ENCODE results near the gene SORL1-AS1.

The SORL1-AS1 gene

GRCh38 chr11:121435551-121436511, 16.9 kb downstream of the SORL1-AS1 start:
- Histone ChIP-seq H3K36me3 (no peaks in the 10 kb centered on the region), H3K9me3 (no peaks in the 10 kb centered on the region), H3K4me3 (ENCODE audit: low read depth, low read length) (no peak overlapping the region), H3K27me3 (no peaks in the 10 kb centered on the region), H3K4me1 (no peaks in the 10 kb centered on the region)
- DNase-seq: no peak
- TF ChIP-seq, protein P1, sequence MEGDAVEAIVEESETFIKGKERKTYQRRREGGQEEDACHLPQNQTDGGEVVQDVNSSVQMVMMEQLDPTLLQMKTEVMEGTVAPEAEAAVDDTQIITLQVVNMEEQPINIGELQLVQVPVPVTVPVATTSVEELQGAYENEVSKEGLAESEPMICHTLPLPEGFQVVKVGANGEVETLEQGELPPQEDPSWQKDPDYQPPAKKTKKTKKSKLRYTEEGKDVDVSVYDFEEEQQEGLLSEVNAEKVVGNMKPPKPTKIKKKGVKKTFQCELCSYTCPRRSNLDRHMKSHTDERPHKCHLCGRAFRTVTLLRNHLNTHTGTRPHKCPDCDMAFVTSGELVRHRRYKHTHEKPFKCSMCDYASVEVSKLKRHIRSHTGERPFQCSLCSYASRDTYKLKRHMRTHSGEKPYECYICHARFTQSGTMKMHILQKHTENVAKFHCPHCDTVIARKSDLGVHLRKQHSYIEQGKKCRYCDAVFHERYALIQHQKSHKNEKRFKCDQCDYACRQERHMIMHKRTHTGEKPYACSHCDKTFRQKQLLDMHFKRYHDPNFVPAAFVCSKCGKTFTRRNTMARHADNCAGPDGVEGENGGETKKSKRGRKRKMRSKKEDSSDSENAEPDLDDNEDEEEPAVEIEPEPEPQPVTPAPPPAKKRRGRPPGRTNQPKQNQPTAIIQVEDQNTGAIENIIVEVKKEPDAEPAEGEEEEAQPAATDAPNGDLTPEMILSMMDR (IDR thresholded peaks at IDR 0.05; ENCODE audit: low read depth, low read length): no peak

- Histone ChIP-seq H3K4me1 (no peaks in the 10 kb centered on the region), H3K27me3 (no peaks in the 10 kb centered on the region), H3K9me3 (no peaks in the 10 kb centered on the region), H3K4me3 (ENCODE audit: low read depth, low read length) (no peak overlapping the region), H3K36me3 (no peaks in the 10 kb centered on the region)
- TF ChIP-seq, protein P1 (IDR thresholded peaks at IDR 0.05; ENCODE audit: low read depth, low read length): no peak
- no peak for DNase-seq
These were observed 17.6 kb downstream of the SORL1-AS1 start for GRCh38 chr11:121435132-121435531.

GRCh38 chr11:121431820-121432526, 20.8 kb downstream of the SORL1-AS1 start:
- TF ChIP-seq, protein P1 (IDR thresholded peaks at IDR 0.05; ENCODE audit: low read depth, low read length): no peak

GRCh38 chr11:121429556-121429955, 23.2 kb downstream of the SORL1-AS1 start:
- no peak for DNase-seq
- Histone ChIP-seq H3K4me3 (ENCODE audit: low read depth, low read length) (no peak overlapping the region), H3K27me3 (no peaks in the 10 kb centered on the region), H3K9me3 (no peaks in the 10 kb centered on the region), H3K36me3 (no peaks in the 10 kb centered on the region), H3K4me1 (no peaks in the 10 kb centered on the region)
- TF ChIP-seq, protein P1 (IDR thresholded peaks at IDR 0.05; ENCODE audit: low read depth, low read length): no peak

More at GRCh38 chr11:121431820-121432526, 20.8 kb downstream of the SORL1-AS1 start:
- Histone ChIP-seq H3K27me3 (no peaks in the 10 kb centered on the region), H3K4me1 (no peaks in the 10 kb centered on the region), H3K4me3 (ENCODE audit: low read depth, low read length) (no peak overlapping the region), H3K9me3 (no peaks in the 10 kb centered on the region), H3K36me3 (no peaks in the 10 kb centered on the region)
- DNase-seq: no peak

DNA sequence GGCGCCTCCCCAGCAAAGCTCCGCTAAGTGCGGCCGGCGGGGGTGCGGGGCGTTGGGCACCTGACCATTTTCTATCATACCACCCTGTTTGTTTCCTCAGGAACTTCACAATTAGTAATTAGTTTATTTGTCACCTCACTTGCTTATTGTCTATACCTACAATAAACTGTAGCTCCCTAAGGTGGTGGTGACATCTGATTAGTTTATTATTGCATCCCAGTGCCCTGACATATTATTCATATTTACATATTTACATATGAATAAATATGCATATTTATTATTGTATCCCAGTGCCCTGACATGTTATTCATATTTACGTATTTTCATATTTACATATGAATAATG, 25.4 kb downstream of the SORL1-AS1 start:
- no peaks in the 10 kb centered on the region for H3K36me3 ChIP-seq
- no peaks in the 10 kb centered on the region for H3K9me3 ChIP-seq
- no peaks in the 10 kb centered on the region for H3K27me3 ChIP-seq
- H3K4me3 ChIP-seq (ENCODE audit: low read depth, low read length): peak overlapping the region; percentile 55
- no peaks in the 10 kb centered on the region for H3K4me1 ChIP-seq
- TF ChIP-seq, protein P1 (IDR thresholded peaks at IDR 0.05; ENCODE audit: low read depth, low read length): no peak
- DNase-seq: no peak
